Activated CD4-positive, alpha-beta T cell treated with anti-CD3 and anti-CD28 coated beads for 1 hour (primary cell): ENCODE results near the gene INA.

Source experiments
- DNase-seq: peaks from one replicate; pipeline ENCODE4 v3.0.0-alpha.2; 2020

Gene INA

DNA sequence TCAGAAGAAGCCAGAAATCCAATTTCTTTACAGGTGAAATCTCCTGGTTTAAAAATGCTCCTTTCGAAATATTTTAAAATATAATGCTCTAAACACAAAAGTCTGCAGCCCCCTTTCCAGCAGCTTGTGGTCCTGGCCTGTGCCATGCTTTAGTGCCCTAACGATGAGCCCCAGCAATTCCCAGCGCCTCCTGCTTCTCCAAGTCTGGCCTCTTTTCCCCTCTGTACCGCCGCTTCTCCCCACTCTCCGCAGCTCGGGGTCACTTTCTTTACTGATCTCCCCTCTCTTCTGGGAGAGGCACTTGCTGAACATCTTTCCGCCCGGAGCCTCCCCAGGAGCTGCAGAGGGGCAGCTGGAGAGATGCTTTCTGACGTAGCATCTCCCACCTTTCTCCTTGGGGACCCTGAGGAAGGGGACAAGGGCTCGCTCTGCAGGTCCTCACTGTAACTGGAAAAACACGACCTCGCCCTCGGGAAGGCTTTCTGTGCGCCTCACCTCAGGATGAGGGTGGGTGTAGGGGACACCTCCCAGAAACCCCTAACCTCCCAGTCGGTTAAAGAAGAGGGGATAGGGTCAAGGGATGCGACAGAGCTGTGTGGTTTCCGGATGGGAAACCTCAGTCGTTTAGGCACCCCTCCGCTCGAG, 565 bp upstream of the INA start:
- no peak for DNase-seq

GRCh38 chr10:103277713-103278536, 987 bp downstream of the INA start:
- no peak for DNase-seq

GRCh38 chr10:103278537-103278823, 1.5 kb downstream of the INA start:
- no peak for DNase-seq

GRCh38 chr10:103278862-103279298, 1.9 kb downstream of the INA start:
- DNase-seq: no peak

DNA sequence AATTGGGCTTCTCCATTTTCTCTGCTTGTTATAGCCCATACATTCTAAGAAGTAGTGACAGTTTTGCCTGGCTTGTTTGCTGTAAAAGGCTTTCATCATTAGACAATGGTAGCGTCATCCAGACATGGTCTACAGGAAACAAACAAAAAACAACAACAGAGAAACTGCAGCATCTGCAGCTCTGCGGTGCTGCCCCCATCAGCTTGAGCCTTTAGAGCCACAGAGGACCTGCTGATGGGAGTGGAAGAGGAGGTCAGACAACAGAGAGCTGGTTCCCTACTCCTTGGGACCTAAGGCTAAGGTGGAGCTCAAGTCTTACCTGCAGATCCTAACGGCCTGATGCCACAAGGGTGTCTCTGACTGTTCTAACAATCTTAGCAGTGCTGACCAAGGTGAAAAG, 3.1 kb downstream of the INA start:
- DNase-seq: no peak

DNA sequence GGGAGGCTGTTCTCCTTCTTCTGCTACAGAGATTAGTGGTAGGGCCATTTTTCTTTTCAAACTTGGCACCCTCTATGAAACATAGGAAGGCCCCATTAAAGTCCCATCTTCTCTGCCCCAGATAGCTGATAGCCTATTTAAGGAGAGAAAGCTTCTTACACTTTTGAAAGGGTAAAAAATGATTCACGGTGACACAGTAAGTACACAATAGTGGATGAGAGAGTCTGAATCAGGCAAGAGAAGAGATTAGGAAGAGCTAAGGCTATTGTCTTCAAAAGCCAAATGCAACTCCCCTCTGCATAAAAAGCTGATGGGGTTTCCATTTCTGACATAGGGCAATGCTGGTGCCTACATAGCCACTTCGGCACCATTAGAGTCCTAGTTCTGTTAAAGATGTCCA, 3.6 kb downstream of the INA start:
- DNase-seq: no peak

- DNase-seq: no peak
Measured at GRCh38 chr10:103281753-103282152, 4.8 kb downstream of the INA start.

GRCh38 chr10:103282961-103283360, 6.0 kb downstream of the INA start:
- no peak for DNase-seq

GRCh38 chr10:103284170-103284569, 7.2 kb downstream of the INA start:
- DNase-seq: no peak

GRCh38 chr10:103287992-103288391, 11.1 kb downstream of the INA start:
- DNase-seq: no peak

GRCh38 chr10:103291588-103291987, 14.7 kb downstream of the INA start:
- DNase-seq: no peak

DNA sequence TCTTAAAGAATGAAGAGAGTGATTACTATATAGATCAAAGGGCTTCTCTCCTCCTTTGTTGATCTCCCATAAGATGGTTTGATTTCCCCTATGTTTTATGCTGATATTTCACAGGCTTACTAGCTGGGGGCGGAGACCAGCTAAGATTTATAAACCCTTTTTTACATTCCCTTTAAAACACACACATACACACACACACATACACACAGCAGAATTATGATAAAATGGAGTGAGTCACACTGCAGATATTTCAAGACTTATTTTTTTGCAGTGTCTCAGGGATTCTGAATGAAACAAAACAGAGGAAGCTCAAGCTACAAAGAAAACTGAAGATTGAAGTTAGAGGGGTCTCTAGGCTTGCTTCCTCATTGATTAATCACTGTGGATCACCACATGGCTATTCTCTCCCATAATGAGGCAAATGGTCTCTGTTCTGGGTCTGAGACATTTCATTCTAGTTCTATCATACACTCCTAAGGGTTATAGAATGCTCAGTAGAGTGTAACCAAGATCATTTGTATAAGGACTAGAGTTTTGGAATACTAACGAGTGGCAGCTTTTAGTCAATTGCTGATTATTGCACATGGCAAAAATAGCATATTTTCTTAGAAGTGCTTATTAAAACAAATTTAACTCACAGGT, 18.6 kb downstream of the INA start:
- no peak for DNase-seq

DNA sequence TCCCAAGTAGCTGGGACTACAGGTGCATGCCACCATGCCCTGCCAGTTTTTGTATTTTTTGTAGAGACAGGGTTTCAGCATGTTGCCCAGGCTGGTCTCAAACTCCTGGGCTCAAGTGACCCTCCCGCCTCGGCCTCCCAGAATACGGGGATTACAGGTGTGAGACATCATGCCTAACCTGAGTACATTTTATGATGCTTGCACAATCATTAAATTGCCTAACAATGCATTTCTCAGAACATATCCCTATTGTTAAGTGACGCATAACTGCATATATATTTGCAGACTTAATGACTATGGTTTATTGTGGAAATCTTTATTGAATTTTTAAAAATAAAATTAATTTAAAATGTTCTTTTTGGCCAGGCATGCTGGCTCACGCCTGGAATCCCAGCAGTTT, 30.7 kb downstream of the INA start:
- no peak for DNase-seq

DNA sequence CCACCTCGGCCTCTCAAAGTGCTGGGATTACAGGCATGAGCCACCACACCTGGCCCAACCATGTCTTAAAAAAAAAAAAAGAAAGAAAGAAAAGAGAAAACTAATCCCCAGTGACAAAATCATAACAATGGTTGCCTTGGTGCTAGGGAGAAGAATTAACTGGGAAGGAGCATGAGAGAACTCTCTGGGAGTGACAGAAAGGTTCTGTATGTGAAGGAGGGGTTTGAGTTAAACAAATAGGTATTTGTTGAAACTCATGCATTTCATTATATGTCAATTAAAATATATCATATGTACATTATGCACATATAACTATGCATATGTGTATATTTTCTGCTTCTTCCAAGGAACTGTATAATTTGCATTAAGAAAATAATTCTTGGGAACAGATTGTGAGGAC, 33.3 kb downstream of the INA start:
- no peak for DNase-seq

DNA sequence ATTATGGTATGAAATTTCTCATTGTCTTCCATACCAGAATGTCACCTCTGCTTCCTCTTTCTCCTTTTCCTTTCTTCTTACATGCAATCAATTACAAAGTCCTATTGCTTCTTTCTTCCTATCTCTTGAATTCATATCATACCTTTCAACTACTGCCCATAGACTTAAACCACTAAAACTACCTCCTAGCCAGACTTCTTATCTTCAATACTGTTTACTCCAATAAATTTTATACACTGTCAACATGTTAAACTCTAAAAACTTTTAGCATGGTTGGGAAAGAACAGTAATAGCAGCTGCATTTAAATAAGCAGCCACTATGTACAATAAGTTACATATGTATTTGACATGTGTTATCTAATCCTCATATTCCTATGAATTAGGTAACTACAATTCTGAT, 39.1 kb downstream of the INA start:
- no peak for DNase-seq

DNA sequence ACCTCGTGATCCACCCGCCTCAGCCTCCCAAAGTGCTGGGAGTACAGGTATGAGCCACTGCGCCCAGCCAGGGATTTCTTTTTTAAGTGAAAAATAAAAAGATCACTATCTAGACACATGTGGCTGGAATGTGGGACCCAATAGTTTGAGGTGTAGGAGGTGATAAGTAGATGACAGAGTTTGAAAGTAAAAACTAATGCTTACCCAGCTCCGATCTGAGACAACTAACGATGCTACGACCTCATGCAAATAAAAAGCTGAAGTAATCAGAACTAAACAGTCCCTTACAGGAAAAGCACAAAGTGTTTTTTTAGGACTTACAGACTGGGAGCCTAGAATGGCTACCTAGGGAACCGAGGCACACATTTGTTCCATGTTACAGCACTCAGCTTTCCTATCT, 51.0 kb downstream of the INA start:
- no peak for DNase-seq

DNA sequence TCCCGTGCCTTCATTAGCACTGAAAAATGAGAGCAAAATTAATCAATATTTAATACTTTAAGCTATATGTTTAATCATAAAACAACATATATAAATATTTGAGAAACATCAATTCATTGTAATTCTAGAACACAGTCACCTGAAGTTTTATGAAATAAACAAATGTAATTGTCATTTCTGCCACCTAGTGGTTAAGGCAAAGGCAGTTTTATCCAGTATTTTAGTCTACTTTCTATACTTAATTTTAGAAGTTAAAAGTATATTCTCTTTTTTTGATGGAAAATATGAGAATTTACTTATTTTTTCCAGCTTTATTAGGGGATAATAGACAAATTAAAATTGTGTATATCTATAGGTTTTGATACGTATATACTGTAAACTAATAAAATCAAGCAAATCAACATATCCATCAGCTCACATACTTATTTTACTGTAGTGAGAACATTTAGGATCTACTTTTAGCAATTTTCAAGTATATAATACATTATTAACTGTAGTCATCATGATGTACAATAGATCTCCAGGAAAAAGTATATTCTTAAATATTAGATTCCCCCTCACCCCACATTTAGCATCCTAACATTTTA, 57.1 kb downstream of the INA start:
- no peak for DNase-seq

DNA sequence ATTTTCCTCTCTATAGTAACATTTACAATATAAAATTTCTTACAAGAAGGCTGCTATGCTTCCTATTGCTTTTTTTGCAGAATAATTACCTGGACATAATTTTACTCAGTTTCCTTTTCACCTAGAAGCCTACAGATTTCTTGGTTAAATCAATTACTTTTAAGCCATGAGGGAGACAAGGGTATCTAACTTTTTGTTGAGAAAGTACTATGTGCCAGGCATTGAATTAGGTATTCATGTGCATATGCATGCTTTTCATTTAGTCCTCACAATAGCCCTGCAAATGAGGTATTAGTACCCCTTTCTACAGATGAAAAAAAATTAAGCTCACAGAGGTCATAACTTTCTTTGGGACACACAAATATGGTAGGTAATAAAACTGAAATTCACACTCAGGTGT, 57.6 kb downstream of the INA start:
- no peak for DNase-seq

DNA sequence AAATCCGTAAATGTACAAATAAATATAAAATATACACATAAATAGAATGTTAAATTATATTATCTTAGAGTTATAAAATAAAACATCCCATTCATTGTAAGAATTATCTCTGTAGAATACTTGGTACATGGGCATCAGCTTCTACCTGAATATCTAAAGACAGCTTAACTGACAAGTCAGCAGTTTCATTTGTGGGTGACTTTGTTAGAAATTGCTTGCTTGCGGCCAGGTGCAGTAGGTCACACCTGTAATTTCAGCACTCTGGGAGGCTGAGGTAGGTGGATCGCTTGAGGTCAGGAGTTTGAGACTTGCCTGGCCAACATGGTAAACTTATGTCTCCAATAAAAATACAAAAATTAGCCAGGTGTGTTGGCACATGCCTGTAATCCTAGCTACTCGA, 59.4 kb downstream of the INA start:
- no peak for DNase-seq
